Motor neuron (in vitro differentiated cells): ENCODE measurements around the gene COX6A1. TPM values are rescaled to one million over a fixed set of nuclear protein-coding genes. Genes with fewer than 3 reads are reported as not detected.
"Not testable (repeated sequence)": the region's sequence is repeated elsewhere in the genome, so short reads cannot be mapped to it uniquely, and the experiment has no call there.

ENCODE experiments used
- ATAC-seq, 8 experiments: fragments of 200-7000 bp; cut with Tn5 transposase; replicated peaks in 6 of 8; 2 replicates each; pipeline ENCODE4 v1.8.0; 2021; ENCODE audit warnings: mild to moderate bottlenecking in 8 of 8, moderate library complexity in 8 of 8
- H3K27ac ChIP-seq, 2 donors: fragments of 250-450 bp; sonication (Bioruptor Pico); 2 replicates each; pipeline ENCODE4 v1.9.0; 2021; ENCODE audit warnings: antibody characterized with exemption in 2 of 2, mild to moderate bottlenecking in 2 of 2, moderate library complexity in 1 of 2
- H3K4me1 ChIP-seq, 2 donors: fragments of 250-450 bp; sonication (Bioruptor Pico); replicated peaks in 1 of 2; 2 replicates each; pipeline ENCODE4 v1.6.1; 2021; ENCODE audit warnings: antibody characterized with exemption in 2 of 2, mild to moderate bottlenecking in 2 of 2, moderate library complexity in 1 of 2
- H3K4me3 ChIP-seq, 5 donors: fragments of 250-450 bp; sonication (Bioruptor Pico); 2 replicates each; pipeline ENCODE4 v1.9.0; 2021; ENCODE audit warnings: antibody characterized with exemption in 5 of 5, mild to moderate bottlenecking in 5 of 5, moderate library complexity in 4 of 5
- WGBS, 10 experiments: fragments of 450-650 bp; shearing (Covaris generic); methylation state at CpG; one replicate each; pipeline ENCODE4 v1.0.0; 2022; 5-methylcytosine and 5-hydroxymethylcytosine counted together
- in situ Hi-C, 9 experiments: fragments of 400-800 bp; cut with MboI; loops; one replicate each; pipeline ENCODE4 v1.15.0; 2021; ENCODE audit warnings: low sequenced_read_pairs in 9 of 9, low pct_unique_long_range_greater_than_20kb in 2 of 9; ENCODE audit not compliant: unreplicated experiment in 9 of 9
- total RNA-seq, 8 experiments: library from RNA; unstranded; fragments of 300-600 nt; gene quantifications; 2 replicates each; pipeline versions ENCODE4 v1.2.3 to v1.2.4, GENCODE V29; 2022

COX6A1 gene
- total RNA-seq, 8 experiments from 2014 or later, result 604 to 967 (median 671) TPM

GRCh38 chr12:120473807-120474615, 36.1 kb downstream of the COX6A1 start:
- WGBS, 10 experiments, result 13 to 100% (median 71%) methylated on average over 2 to 6 of the region's 6 CpGs; no CpG with 5 or more reads in 1 of the 10 experiments
- no peak overlapping the region for H3K4me3 ChIP-seq
- H3K4me1 ChIP-seq, result peaks cover 5 to 10% of the 10 kb centered on the region in 2 donors
- in situ Hi-C loops, result loop anchor here in 1 of 9 experiments (25.0 kb wide), 1 partner anchor 262 kb away; the partner anchor contains the start of gene RPLP0
- no peak overlapping the region for H3K27ac ChIP-seq
- ATAC-seq, result no peak

GRCh38 chr12:120474616-120474960, 36.7 kb downstream of the COX6A1 start:
- Histone ChIP-seq H3K4me1 (peaks cover 5 to 10% of the 10 kb centered on the region in 2 donors), H3K27ac (no peak overlapping the region), H3K4me3 (no peak overlapping the region)
- ATAC-seq, result peak in 6 of 8 experiments; percentile 7 to 47 (median 14)
- in situ Hi-C loops, result loop anchor here in 1 of 9 experiments (25.0 kb wide), 1 partner anchor 262 kb away; the partner anchor contains the start of gene RPLP0
- 0 to 50% (median 33%) methylated on average over 1 of the region's 2 CpGs; no CpG with 5 or more reads in 7 of the 10 experiments for WGBS, 10 experiments

DNA sequence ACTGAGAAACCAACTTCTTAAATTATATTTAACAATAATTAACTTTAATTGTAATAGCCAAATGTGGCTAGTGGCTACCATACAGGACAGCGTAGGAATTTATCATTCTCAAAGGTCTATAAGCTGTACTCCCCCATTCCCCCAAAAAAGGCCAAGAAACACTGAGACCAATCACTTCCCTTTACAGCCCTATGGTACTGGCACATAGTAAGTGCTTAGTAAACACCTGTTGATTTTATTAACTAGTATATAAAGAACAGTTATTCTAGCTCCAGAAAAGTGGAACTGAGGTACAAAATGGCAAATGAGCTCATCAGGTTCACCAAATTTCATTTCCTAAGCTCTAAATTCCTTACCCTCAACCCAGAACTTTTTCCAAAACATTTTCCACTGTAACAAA, 37.7 kb downstream of the COX6A1 start:
- Histone ChIP-seq H3K4me1 (peaks cover 2 to 6% of the 10 kb centered on the region in 2 donors), H3K27ac (no peak overlapping the region), H3K4me3 (no peak overlapping the region)
- in situ Hi-C loops, result no loop called here
- no peak for ATAC-seq
- WGBS, 10 experiments, result 71 to 100% (median 100%) methylated on average over 1 of the region's 1 CpG; no CpG with 5 or more reads in 2 of the 10 experiments

- ATAC-seq, result peak in 1 of 8 experiments; percentile 20
- H3K4me1 ChIP-seq, result peaks cover 0 to 4% of the 10 kb centered on the region in 2 donors
- H3K27ac ChIP-seq, result no peak overlapping the region
- in situ Hi-C loops, result no loop called here
- no peak overlapping the region for H3K4me3 ChIP-seq
- 25 to 100% (median 85%) methylated on average over 1 of the region's 1 CpG; no CpG with 5 or more reads in 2 of the 10 experiments for WGBS, 10 experiments
These were observed 41.5 kb downstream of the COX6A1 start for GRCh38 chr12:120479458-120479857.

- in situ Hi-C loops, result no loop called here
- Histone ChIP-seq H3K27ac (no peak overlapping the region), H3K4me1 (peaks cover 0 to 4% of the 10 kb centered on the region in 2 donors), H3K4me3 (no peak overlapping the region)
- WGBS, 10 experiments, result 0 to 100% (median 79%) methylated on average over 1 of the region's 1 CpG; no CpG with 5 or more reads in 4 of the 10 experiments
- peak in 1 of 8 experiments; percentile 42 for ATAC-seq
These were observed 42.3 kb downstream of the COX6A1 start for GRCh38 chr12:120480211-120480610.

DNA sequence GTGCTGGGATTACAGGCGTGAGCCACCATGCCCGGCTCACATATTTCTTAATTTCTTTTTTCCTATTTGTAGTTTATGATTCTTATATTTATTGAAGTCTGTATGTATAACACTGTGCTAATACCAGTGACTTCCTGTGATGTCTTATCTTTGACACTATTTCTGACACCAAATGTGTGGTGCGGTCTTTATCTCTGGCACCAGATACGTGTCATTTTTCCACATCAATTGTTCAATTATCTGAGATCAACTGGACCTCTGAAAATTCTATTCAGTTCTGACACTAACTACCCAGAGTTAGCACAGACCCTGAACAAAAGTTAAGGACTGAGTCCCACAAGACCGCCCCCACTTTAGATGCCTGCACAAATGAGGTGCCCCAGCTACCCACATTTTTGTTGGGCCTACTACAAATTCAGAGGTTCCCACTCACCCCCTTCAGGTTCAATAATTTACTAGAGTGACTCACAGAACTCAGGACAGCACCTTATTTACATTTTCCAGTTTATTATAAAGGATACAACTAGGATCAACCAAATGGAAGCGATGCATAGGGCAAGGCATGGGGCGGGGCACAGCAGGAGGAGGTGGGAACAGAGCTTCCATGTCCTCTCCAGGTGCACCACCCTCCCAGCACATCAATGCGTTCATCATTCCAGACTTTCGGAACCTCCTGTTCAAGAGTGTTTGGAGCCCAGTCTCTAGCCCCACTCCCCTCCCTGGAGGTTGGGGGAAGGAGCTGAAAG, 43.3 kb downstream of the COX6A1 start:
- Histone ChIP-seq H3K4me1 (peaks cover 0 to 4% of the 10 kb centered on the region in 2 donors), H3K4me3 (no peak overlapping the region), H3K27ac (no peak overlapping the region)
- 88 to 100% (median 97%) methylated on average over 2 to 9 of the region's 9 CpGs; no CpG with 5 or more reads in 2 of the 10 experiments for WGBS, 10 experiments
- in situ Hi-C loops, result no loop called here
- ATAC-seq, result no peak

GRCh38 chr12:120483621-120484020, 45.7 kb downstream of the COX6A1 start:
- 100% methylated on average over 1 of the region's 1 CpG; no CpG with 5 or more reads in 7 of the 10 experiments for WGBS, 10 experiments
- ATAC-seq, result no peak
- no peak overlapping the region for H3K27ac ChIP-seq
- H3K4me3 ChIP-seq, result no peak overlapping the region
- H3K4me1 ChIP-seq, result peaks cover 0 to 3% of the 10 kb centered on the region in 2 donors
- in situ Hi-C loops, result no loop called here

GRCh38 chr12:120485961-120486881, 48.3 kb downstream of the COX6A1 start:
- ATAC-seq, result no peak
- WGBS, 10 experiments, result 59 to 100% (median 74%) methylated on average over 1 to 5 of the region's 7 CpGs
- in situ Hi-C loops, result no loop called here
- peaks cover 0 to 3% of the 10 kb centered on the region in 2 donors for H3K4me1 ChIP-seq
- no peak overlapping the region for H3K27ac ChIP-seq
- no peak overlapping the region for H3K4me3 ChIP-seq

- H3K4me1 ChIP-seq, H3K4me3 ChIP-seq, H3K27ac ChIP-seq, in situ Hi-C loops: not testable (repeated sequence)
- WGBS, 10 experiments, result 50 to 100% (median 71%) methylated on average over 3 to 6 of the region's 7 CpGs; no CpG with 5 or more reads in 5 of the 10 experiments
- ATAC-seq, result peak in 2 of 8 experiments; percentile 25 to 27
These were observed 49.6 kb downstream of the COX6A1 start for GRCh38 chr12:120487552-120487951.

- 77 to 100% (median 95%) methylated on average over 1 to 3 of the region's 5 CpGs; no CpG with 5 or more reads in 3 of the 10 experiments for WGBS, 10 experiments
- Histone ChIP-seq H3K4me1 (peaks cover 0 to 3% of the 10 kb centered on the region in 2 donors), H3K4me3 (no peak overlapping the region), H3K27ac (peak overlapping the region in 1 of 2 donors; percentile 11)
- in situ Hi-C loops, result no loop called here
- no peak for ATAC-seq
These were observed 50.2 kb downstream of the COX6A1 start for GRCh38 chr12:120488057-120488640.

- ATAC-seq, result peak in 3 of 8 experiments; percentile 64 to 71 (median 70)
- in situ Hi-C loops, result no loop called here
- WGBS, 10 experiments, result 53 to 100% (median 77%) methylated on average over 1 to 4 of the region's 4 CpGs; no CpG with 5 or more reads in 4 of the 10 experiments
- H3K4me3 ChIP-seq, result no peak overlapping the region
- peaks cover 0 to 3% of the 10 kb centered on the region in 2 donors for H3K4me1 ChIP-seq
- H3K27ac ChIP-seq, result no peak overlapping the region
These were observed 51.1 kb downstream of the COX6A1 start for GRCh38 chr12:120489018-120489417.

DNA sequence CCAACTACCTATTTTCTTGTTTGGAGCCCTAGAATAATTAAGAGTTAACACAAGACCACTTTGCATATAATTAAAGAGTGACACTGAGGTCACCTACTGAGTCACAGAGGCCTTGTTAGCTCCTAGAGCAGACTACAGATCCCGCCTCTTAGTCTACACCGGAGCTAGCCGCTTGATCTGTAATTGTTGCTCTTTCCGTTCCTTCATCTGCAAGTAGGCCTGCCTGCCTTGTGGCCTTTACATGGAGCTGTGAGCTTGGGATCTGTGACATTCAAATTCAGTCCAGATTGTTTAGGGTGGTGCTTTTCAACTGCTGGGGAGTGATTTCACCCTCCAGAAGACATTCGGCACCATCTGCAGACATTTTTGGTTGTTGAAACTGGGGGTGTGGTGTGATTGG, 52.4 kb downstream of the COX6A1 start:
- 80 to 100% (median 89%) methylated on average over 1 to 5 of the region's 5 CpGs; no CpG with 5 or more reads in 5 of the 10 experiments for WGBS, 10 experiments
- peak in 2 of 8 experiments; percentile 82 to 85 for ATAC-seq
- Histone ChIP-seq H3K4me1 (peaks cover 3 to 6% of the 10 kb centered on the region in 2 donors), H3K27ac (no peak overlapping the region), H3K4me3 (no peak overlapping the region)
- in situ Hi-C loops, result no loop called here
